ENCODE results near the gene VSNL1. TPM values are rescaled to one million over a fixed set of nuclear protein-coding genes. Genes with fewer than 3 reads are reported as not detected.

Gene VSNL1
- polyA plus RNA-seq, 1 of the 3 experiments (the other 2 are of a cell fraction), result 1.3 TPM

GRCh38 chr2:17628349-17629261 lies 88.1 kb downstream of the VSNL1 start:
- Histone ChIP-seq H3K9me2 (no peaks in the 10 kb centered on the region), H4K20me1 (ENCODE audit: insufficient read depth) (no peaks in the 10 kb centered on the region), H3K9me3 (no peaks in the 10 kb centered on the region), H3K36me3 (replicated peaks in 1 of 2; ENCODE audit: control insufficient read depth in 1 of 2, insufficient read depth in 2 of 2, low read length in 1 of 2) (no peaks in the 10 kb centered on the region), H3K27ac (ENCODE audit: low read depth in 2 of 2, low read length in 1 of 2) (no peak overlapping the region), H3K4me2 (no peak overlapping the region), H3K4me1 (ENCODE audit: control insufficient read depth in 1 of 2, insufficient read depth in 2 of 2, low read depth in 1 of 2, low read length in 1 of 2) (no peaks in the 10 kb centered on the region), H2AFZ (ENCODE audit: low read depth) (no peak overlapping the region), H3F3A (replicated peaks; ENCODE audit: insufficient read depth) (no peaks in the 10 kb centered on the region), H3K27me3 (ENCODE audit: insufficient read depth) (no peaks in the 10 kb centered on the region), H3K9ac (no peak overlapping the region), H3K4me3 (ENCODE audit: low read depth in 2 of 2, low read length in 1 of 2) (no peak overlapping the region), H3K79me2 (ENCODE audit: insufficient read depth) (no peaks in the 10 kb centered on the region)
- 35% methylated on average over 2 of the region's 2 CpGs for WGBS (ENCODE audit: low lambda C conversion rate)
- TF ChIP-seq MAX (IDR thresholded peaks at IDR 0.05; ENCODE audit: low read depth), result no peak
- TF ChIP-seq MEF2A (IDR thresholded peaks at IDR 0.05; ENCODE audit: borderline replicate concordance, low read depth), result no peak
- TF ChIP-seq POLR2AphosphoS5 (IDR thresholded peaks at IDR 0.05; ENCODE audit: low read depth, low read length), result no peak
- DNase-seq, result no peak
- ChIA-PET CTCF (interaction anchor here (0.9 to 4.6 kb wide), 4 partner anchors 11 to 42 kb away, joined by 3 to 34 read pairs (median 4); no protein-coding TSS in a partner anchor), POLR2A (no interaction called here)

- Histone ChIP-seq H3K4me1 (ENCODE audit: control insufficient read depth in 1 of 2, insufficient read depth in 2 of 2, low read depth in 1 of 2, low read length in 1 of 2) (no peaks in the 10 kb centered on the region), H3K4me3 (ENCODE audit: low read depth in 2 of 2, low read length in 1 of 2) (no peak overlapping the region), H3K9me2 (no peaks in the 10 kb centered on the region), H3K27me3 (ENCODE audit: insufficient read depth) (no peaks in the 10 kb centered on the region), H3K9me3 (no peaks in the 10 kb centered on the region), H4K20me1 (ENCODE audit: insufficient read depth) (no peaks in the 10 kb centered on the region), H3K79me2 (ENCODE audit: insufficient read depth) (no peaks in the 10 kb centered on the region), H3K27ac (ENCODE audit: low read depth in 2 of 2, low read length in 1 of 2) (no peak overlapping the region), H2AFZ (ENCODE audit: low read depth) (no peak overlapping the region), H3K9ac (no peak overlapping the region), H3K36me3 (replicated peaks in 1 of 2; ENCODE audit: control insufficient read depth in 1 of 2, insufficient read depth in 2 of 2, low read length in 1 of 2) (no peaks in the 10 kb centered on the region), H3K4me2 (no peak overlapping the region), H3F3A (replicated peaks; ENCODE audit: insufficient read depth) (no peaks in the 10 kb centered on the region)
- 81% methylated on average over 4 of the region's 4 CpGs for whole genome bisulfite sequencing (ENCODE audit: low lambda C conversion rate)
- TF ChIP-seq TCF12 (IDR thresholded peaks at IDR 0.05), result no peak
- no peak for TF ChIP-seq FOXM1 (IDR thresholded peaks at IDR 0.05; ENCODE audit: low read depth)
- no peak for TF ChIP-seq RAD21 (IDR thresholded peaks at IDR 0.05; ENCODE audit: low read length)
- no peak for TF ChIP-seq ZBTB33 (IDR thresholded peaks at IDR 0.05; ENCODE audit: borderline replicate concordance, low read depth)
- no peak for TF ChIP-seq EZH2phosphoT487 (IDR thresholded peaks at IDR 0.05; ENCODE audit: borderline replicate concordance, low read depth)
- no peak for TF ChIP-seq POLR2AphosphoS5 (IDR thresholded peaks at IDR 0.05; ENCODE audit: low read depth, low read length)
- TF ChIP-seq MXI1 (IDR thresholded peaks at IDR 0.05; ENCODE audit: low read depth, low read length), result no peak
- no peak for TF ChIP-seq EP300 (IDR thresholded peaks at IDR 0.05; ENCODE audit: borderline replicate concordance in 1 of 2, low read depth in 1 of 2, low read length in 1 of 2)
- TF ChIP-seq USF1 (IDR thresholded peaks at IDR 0.05; ENCODE audit: borderline replicate concordance, low read depth), result no peak
- ChIA-PET CTCF (interaction anchor here (0.8 to 4.6 kb wide), 3 partner anchors 9 to 41 kb away, joined by 3 to 34 read pairs (median 3); no protein-coding TSS in a partner anchor), POLR2A (no interaction called here)
- DNase-seq, result no peak
These were observed 89.6 kb downstream of the VSNL1 start for GRCh38 chr2:17630089-17630488.

Measured in SK-N-SH (cell line).